ENCODE results near the gene SLC26A1.

Gene SLC26A1

GRCh38 chr4:965766-966134, 27.5 kb downstream of the SLC26A1 start:
- DNase-seq (ENCODE audit: low read depth in 2 of 2): no peak

GRCh38 chr4:965048-965765, 28.0 kb downstream of the SLC26A1 start:
- DNase-seq (ENCODE audit: low read depth in 2 of 2): no peak

DNA sequence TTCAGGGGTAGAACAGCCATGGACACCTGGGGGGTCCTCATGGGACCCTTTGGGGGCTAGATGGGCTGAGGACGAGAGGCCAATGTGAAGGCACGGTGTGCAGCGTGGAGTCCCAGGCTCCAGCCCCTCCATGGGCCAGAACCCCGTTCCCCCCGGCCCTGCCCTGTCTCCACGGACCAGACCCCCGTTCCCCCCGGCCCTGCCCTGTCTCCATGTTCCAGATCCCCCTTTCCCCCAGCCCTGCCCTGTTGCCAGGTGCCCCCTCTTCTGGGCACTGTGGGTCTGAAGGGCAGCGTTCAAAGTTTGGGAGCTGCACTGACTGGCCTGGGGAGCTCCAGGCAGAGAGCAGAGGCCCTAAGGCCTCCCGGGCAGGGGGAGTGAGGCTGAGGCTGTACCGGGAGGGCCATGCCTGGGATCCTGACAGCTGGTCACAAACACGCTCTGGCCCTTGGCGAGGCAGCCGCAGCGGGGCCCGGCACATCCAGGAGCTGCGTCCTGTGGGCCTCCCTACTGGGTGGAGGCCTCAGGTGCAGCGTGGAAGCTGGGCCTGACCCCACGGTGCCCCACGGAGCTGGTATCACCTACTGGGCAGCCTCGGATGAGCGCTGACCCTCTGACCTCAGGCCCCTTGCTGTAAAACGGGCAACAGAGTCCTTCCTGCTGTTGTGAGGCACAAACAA, 28.7 kb downstream of the SLC26A1 start:
- no peak for DNase-seq (ENCODE audit: low read depth in 2 of 2)

DNA sequence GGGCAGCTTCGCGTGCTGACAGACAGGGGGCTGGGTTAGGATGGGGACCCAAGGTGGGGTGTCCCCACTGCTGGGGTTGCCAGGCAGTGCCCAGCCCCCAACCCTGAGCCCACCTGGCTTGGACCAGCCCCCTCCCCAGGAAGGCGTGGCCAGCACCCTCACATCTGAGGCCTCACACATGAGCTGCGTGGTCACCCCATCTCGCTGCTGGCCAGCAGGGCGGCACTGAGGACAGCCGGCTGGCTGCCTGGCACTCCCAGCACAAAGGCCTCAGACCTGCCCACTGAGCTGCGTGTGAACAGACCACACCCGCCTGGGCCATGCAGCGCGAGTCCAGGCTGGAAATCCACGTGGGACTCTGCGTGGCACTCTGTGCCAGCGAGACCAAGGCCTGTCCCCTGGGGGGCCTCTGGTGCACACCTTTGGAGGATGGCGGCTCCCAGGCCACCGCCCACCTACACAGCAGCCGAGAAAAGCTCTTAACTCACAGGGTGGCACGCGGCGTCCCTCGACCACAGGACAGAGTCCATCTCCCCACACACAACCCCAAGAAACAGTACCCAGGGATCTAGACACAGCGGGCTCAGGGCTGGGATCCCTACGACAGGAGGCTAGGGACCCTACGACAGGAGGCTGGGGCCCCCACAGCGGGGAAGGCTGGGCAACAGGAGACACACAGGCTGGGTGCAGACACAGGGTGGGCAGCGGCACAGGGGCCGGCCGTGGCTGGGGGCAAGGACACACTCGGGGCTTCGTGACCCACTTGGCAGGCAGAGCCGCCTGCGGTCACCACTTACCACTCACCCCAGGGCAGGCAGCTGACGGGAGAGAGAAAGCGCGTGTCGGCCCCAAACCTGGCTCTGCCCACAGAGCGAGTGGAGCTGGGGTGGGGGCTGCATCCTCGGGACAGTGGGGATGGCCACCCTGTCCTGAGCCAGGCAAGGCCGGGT, 29.7 kb downstream of the SLC26A1 start:
- DNase-seq (ENCODE audit: low read depth in 2 of 2): no peak

- DNase-seq (ENCODE audit: low read depth in 2 of 2): no peak
Measured at GRCh38 chr4:962231-963208, 30.7 kb downstream of the SLC26A1 start.

GRCh38 chr4:961351-962230, 31.6 kb downstream of the SLC26A1 start:
- no peak for DNase-seq (ENCODE audit: low read depth in 2 of 2)

- DNase-seq (ENCODE audit: low read depth in 2 of 2): no peak
Measured at GRCh38 chr4:960636-961350, 32.4 kb downstream of the SLC26A1 start.

DNA sequence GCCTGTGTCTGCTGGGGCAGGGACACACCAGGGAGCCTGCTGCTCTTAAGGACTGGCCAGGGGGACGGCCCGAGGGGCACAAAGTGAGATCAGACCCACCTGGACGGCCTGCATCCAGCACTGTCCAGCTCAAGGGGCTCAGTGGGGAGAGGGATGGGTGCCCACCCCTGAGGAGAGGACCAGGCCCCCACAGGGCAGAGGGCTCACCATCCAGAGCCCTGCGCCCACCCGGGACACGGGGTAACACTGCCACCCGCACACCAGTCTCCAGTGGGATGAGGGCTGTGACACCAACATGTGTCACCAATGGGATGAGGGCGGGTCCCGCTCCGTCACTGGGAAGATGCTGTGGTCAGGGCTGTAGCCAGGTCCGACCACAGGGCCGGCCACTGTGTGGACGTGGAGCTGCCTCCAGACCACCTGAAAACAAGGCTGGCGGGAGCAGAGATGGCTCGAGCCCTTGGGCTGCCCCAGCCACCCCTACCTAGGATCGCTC, 33.0 kb downstream of the SLC26A1 start:
- DNase-seq (ENCODE audit: low read depth in 2 of 2): no peak

DNA sequence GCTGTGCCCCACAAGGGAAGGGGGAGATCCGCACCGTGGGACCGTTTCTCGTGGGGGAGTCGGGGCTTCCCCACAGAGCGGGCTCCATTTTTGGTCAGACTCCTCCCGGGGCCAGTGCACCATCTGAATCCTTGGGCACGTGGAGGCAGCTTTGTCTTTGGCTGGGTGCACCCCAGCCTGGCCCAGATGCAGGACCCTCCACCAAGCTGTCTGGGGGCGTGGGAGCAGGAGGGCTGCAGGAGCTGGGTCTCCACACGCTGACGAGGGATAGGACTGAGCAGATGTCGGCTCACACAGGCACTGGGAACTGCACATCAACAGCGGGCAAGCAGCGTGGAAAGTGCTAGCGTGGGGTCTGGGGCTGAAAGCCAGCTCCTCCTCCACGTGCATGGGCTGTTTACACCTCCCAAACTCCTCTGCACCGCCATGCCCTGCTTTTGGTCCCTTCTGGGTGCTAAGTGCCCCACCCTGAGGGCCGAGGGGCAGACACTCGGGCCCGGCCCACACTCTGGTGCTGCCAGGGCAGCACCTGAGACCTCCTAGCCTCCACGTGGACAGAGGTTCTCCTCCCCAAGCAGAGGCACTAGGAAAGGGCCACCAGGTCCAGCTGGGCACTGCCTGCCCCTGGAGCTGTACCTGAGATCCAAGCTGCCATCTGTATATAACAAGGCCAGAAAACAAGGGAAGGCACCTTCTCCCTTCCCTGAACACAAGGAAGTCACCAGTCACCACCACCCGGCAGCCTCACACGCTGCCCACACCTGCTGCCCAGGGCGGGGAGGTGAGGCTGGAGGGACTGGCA, 33.7 kb downstream of the SLC26A1 start:
- DNase-seq (ENCODE audit: low read depth in 2 of 2): no peak

DNA sequence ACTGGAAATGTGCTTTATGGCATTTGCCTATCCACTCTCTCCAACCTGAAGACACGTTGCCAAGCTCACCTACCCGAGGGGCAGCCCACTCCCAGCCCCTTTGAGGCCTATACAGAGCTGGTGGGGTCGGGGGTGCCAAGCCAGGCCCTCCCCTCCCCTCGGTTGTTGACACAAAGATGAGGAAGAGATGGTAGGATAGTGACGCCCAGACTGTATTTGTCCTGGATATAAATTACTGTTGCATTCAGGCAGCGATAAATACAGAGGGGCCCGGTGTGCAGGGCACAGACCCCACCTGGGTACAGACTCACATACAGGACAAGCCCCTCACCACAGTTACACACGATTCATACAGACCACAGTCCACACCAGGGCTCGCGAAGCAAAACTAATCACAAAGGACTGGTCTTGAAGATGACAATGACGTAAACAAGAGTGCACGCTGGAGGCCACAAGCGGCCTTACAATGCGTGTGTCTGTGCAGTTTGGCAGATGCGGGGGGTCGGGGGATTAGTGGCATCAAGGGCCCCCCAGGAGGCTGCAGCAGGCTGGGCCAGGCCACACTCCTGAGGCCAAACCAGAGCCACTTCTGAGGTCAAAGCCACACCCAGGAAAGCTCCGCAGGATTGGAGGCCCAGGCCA, 34.4 kb downstream of the SLC26A1 start:
- no peak for DNase-seq (ENCODE audit: low read depth in 2 of 2)

DNA sequence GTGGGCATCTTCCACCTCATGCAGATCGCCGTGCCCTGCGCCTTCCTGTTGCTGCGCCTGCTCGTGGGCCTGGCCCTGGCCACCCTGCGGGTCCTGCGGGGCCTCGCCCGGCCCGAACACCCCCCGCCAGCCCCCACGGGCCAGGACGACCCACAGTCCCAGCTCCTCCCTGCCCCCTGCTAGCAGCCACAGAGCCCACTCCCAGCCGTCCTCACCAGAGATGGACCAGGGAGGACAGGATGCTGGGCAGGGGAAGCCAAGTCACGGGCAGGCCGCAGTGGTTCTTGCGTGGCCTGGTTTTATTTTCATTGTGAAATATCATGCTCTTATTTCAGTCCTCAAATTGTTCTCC, 34.9 kb downstream of the SLC26A1 start:
- no peak for DNase-seq (ENCODE audit: low read depth in 2 of 2)

DNA sequence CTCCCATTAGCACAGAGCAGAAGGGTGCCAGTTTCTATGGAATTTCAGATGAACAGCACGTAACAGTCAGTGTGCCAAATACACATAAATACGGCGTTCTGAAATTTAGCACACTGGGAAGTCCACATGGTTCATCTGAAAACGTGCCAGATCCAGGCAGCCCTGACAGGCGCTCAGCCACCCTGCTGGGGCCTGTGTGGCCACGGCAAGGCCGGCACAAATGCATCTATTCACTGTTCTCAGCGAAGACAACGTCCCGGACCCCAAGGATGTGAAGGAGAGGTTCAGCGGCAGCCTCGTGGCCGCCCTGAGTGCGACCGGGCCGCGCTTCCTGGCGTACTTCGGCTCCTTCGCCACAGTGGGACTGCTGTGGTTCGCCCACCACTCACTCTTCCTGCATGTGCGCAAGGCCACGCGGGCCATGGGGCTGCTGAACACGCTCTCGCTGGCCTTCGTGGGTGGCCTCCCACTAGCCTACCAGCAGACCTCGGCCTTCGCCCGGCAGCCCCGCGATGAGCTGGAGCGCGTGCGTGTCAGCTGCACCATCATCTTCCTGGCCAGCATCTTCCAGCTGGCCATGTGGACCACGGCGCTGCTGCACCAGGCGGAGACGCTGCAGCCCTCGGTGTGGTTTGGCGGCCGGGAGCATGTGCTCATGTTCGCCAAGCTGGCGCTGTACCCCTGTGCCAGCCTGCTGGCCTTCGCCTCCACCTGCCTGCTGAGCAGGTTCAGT, 35.5 kb downstream of the SLC26A1 start:
- DNase-seq (ENCODE audit: low read depth in 2 of 2): no peak

GRCh38 chr4:957231-957580, 36.0 kb downstream of the SLC26A1 start:
- no peak for DNase-seq (ENCODE audit: low read depth in 2 of 2)

DNA sequence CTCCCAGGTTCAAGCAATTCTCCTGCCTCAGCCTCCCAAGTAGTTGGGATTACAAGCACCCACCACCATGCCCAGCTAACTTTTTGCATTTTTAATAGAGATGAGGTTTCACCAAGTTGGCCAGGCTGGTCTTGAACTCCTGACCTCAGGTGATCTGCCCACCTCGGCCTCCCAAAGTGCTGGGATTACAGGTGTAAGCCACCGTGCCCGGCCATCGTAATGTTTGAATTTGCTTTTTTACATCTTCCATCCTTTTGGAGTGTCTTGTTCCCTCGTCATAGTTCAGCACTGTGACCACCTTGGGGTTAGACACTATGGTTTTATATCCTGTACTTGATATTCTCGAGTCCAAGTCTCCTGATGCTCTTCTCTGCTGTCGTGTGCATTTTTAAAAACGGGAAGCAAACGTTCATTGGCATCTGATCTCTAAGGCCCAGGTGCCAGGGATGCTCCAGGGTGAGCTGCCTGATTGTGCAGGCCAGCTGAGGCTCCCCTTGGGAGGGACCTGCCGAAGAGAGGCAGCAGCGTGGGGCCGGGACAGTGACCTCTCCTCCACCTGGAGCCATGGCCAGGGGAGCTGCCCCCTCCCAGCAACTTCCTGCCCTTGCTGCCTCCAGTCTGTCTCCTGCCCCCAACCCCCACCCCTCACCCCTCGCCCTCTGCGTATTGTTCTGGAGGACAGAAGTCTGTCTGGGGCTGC, 36.5 kb downstream of the SLC26A1 start:
- no peak for DNase-seq (ENCODE audit: low read depth in 2 of 2)

GRCh38 chr4:955931-956381, 37.2 kb downstream of the SLC26A1 start:
- DNase-seq (ENCODE audit: low read depth in 2 of 2): no peak

DNA sequence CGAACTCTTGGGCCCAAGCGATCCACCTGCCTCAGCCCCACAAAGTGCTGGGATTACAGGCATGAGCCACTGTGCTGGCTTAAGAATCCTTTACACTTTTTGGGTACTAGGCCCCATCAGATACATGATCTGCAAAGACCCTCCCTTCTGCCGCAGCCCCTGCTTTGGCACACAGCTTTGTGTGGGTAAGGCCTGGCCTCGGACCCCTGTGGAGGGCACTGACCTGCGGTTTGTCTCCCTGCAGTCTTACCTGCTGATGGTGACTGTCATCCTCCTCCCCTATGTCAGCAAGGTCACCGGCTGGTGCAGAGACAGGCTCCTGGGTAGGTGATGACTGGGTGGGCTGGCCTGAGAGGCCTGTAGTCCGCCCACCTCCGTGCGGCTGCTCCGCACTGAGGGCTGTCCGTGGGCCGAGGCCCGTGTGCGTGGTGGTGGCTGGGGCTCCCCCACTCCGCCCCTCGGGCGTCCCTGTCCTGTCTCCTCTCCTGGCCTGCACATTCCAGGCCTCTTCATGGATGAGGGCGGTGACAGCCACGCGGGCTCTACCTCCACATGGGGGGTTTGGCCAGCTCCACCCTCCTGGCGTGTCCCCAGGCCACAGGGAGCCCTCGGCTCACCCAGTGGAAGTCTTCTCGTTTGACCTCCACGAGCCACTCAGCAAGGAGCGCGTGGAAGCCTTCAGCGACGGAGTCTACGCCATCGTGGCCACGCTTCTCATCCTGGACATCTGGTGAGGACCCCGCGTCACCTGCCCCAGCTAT, 37.9 kb downstream of the SLC26A1 start:
- DNase-seq (ENCODE audit: low read depth in 2 of 2): no peak
